ENCODE results near the gene MTX2. TPM values are rescaled to one million over a fixed set of nuclear protein-coding genes. Genes with fewer than 3 reads are reported as not detected.

MTX2 gene
- total RNA-seq, result 10 to 100 TPM; 14.1 to 14.2 TPM

- peak within 1 kb of the TSS; percentile 54 to 57 for H3K27ac ChIP-seq
- no peaks in the 10 kb centered on the region for H3K36me3 ChIP-seq
- H3K9me3 ChIP-seq, result no peaks in the 10 kb centered on the region
- DNase-seq (ENCODE audit: low spot score) (peak; percentile 7), ATAC-seq (ENCODE audit: insufficient number of reproducible peaks, low FRiP score, low read depth) (peak; percentile 75)
- no peaks in the 10 kb centered on the region for H3K27me3 ChIP-seq (replicated peaks; ENCODE audit: insufficient read depth)
- peaks cover 6 to 10% of the 10 kb centered on the region in 2 donors for H3K4me1 ChIP-seq (ENCODE audit: control insufficient read depth in 1 of 2, low read depth in 2 of 2)
- no peak for TF ChIP-seq CTCF (IDR thresholded peaks at IDR 0.05)
- H3K4me3 ChIP-seq, result peak within 1 kb of the TSS; percentile 92
Observed at GRCh38 chr2:176269319-176270099, at the start of gene MTX2. Gene MTX2 (plus strand): TSS chr2:176269442. CDS start chr2:176269630, 188 bp downstream.

DNA sequence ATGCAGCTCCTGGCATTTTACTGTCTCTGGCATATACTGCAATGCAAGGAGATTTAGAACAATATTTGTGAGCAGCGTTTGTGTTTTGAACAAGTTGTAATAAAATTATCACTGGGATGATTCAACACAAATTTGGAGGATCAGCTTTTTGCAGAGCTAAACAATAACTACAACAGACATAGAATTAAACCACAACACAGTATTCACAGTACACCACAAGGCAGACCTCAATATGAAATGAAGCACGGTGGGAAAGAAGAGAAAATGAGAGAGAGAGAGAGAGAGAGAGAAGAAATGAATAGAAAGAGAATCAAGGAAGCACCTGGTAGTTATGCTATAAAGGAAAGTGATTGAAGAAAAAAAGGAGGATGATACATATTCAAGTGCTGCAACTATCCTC is 41.4 kb upstream of the MTX2 start:
- ATAC-seq (ENCODE audit: insufficient number of reproducible peaks, low FRiP score, low read depth) (no peak), DNase-seq (ENCODE audit: low spot score) (no peak)
- Histone ChIP-seq H3K9me3 (no peaks in the 10 kb centered on the region), H3K36me3 (no peaks in the 10 kb centered on the region), H3K4me1 (ENCODE audit: control insufficient read depth in 1 of 2, low read depth in 2 of 2) (no peaks in the 10 kb centered on the region), H3K27me3 (replicated peaks; ENCODE audit: insufficient read depth) (no peaks in the 10 kb centered on the region), H3K27ac (no peak overlapping the region), H3K4me3 (no peak overlapping the region)
- no peak for TF ChIP-seq CTCF (IDR thresholded peaks at IDR 0.05)

GRCh38 chr2:176234156-176234555 is 35.1 kb upstream of the MTX2 start:
- H3K27ac ChIP-seq, result no peak overlapping the region
- DNase-seq (ENCODE audit: low spot score) (no peak), ATAC-seq (ENCODE audit: insufficient number of reproducible peaks, low FRiP score, low read depth) (no peak)
- no peaks in the 10 kb centered on the region for H3K27me3 ChIP-seq (replicated peaks; ENCODE audit: insufficient read depth)
- TF ChIP-seq CTCF (IDR thresholded peaks at IDR 0.05), result no peak
- H3K36me3 ChIP-seq, result no peaks in the 10 kb centered on the region
- no peaks in the 10 kb centered on the region for H3K9me3 ChIP-seq
- no peaks in the 10 kb centered on the region for H3K4me1 ChIP-seq (ENCODE audit: control insufficient read depth in 1 of 2, low read depth in 2 of 2)
- H3K4me3 ChIP-seq, result no peak overlapping the region

DNA sequence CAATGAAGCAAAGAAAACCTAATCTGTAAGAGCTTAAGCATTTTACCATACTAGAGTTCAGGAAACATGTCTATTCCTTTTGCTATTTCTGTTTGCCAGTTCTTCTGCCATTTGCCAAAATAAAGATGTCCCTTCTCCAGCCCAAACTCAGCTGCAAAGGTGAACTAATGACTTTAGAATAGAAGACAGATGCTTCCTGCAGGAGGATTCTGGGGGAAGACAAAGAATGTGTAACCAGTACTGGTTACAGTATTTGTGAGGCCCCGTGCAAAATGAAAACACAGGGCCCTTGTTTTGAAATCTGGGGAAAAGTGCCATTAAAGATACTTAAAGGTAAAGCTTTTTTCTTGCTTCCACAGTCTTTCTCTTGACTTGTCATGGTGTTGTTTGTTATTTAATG is 34.3 kb upstream of the MTX2 start:
- no peaks in the 10 kb centered on the region for H3K27me3 ChIP-seq (replicated peaks; ENCODE audit: insufficient read depth)

GRCh38 chr2:176237456-176237855 is 31.8 kb upstream of the MTX2 start:
- Histone ChIP-seq H3K27me3 (replicated peaks; ENCODE audit: insufficient read depth) (no peaks in the 10 kb centered on the region), H3K9me3 (no peaks in the 10 kb centered on the region), H3K36me3 (no peaks in the 10 kb centered on the region), H3K27ac (no peak overlapping the region), H3K4me1 (ENCODE audit: control insufficient read depth in 1 of 2, low read depth in 2 of 2) (no peaks in the 10 kb centered on the region), H3K4me3 (no peak overlapping the region)
- ATAC-seq (ENCODE audit: insufficient number of reproducible peaks, low FRiP score, low read depth) (no peak), DNase-seq (ENCODE audit: low spot score) (no peak)
- no peak for TF ChIP-seq CTCF (IDR thresholded peaks at IDR 0.05)

More for the DNA sequence above, 34.3 kb upstream of the MTX2 start:
- Histone ChIP-seq H3K36me3 (no peaks in the 10 kb centered on the region), H3K4me3 (no peak overlapping the region), H3K4me1 (ENCODE audit: control insufficient read depth in 1 of 2, low read depth in 2 of 2) (no peaks in the 10 kb centered on the region), H3K9me3 (no peaks in the 10 kb centered on the region), H3K27ac (no peak overlapping the region)
- ATAC-seq (ENCODE audit: insufficient number of reproducible peaks, low FRiP score, low read depth) (no peak), DNase-seq (ENCODE audit: low spot score) (no peak)
- no peak for TF ChIP-seq CTCF (IDR thresholded peaks at IDR 0.05)
